ENCODE measurements around the gene PCMT1. TPM values are rescaled to one million over a fixed set of nuclear protein-coding genes. Genes with fewer than 3 reads are reported as not detected.

The PCMT1 gene
- 112 and 144 TPM in 2 replicates for total RNA-seq

GRCh38 chr6:149749594-149750135 lies at the start of gene PCMT1:
Gene PCMT1, plus strand, starts transcription at chr6:149749741. Its CDS starts 161 bp downstream, at chr6:149749902.

GRCh38 chr6:149717588-149718458 lies 31.7 kb upstream of the PCMT1 start, which contains the start of gene LATS1:
Gene LATS1, minus strand, starts transcription at chr6:149718101. Its CDS starts 15,975 bp downstream, at chr6:149702126.

GRCh38 chr6:149746147-149746946 lies 3.2 kb upstream of the PCMT1 start, which contains the start of gene NUP43:
Gene NUP43, minus strand, starts transcription at chr6:149746529. Its CDS starts 34 bp downstream, at chr6:149746495.

Other genes with a start within 250 kb of the PCMT1 start
- 21.3 and 23.3 TPM in 2 replicates for gene PPIL4, start 203.7 kb upstream of the PCMT1 start, total RNA-seq
- 37.1 and 53.6 TPM in 2 replicates for gene GINM1, start 183.4 kb upstream of the PCMT1 start, total RNA-seq
- 19.8 and 23.1 TPM in 2 replicates for gene KATNA1, start 101.0 kb upstream of the PCMT1 start, total RNA-seq
- 18.4 and 21.7 TPM in 2 replicates for gene LATS1, start 31.6 kb upstream of the PCMT1 start, total RNA-seq
- gene NUP43, start 3.2 kb upstream of the PCMT1 start, total RNA-seq = 25.7 and 38.3 TPM in 2 replicates
- 47.3 and 50.0 TPM in 2 replicates for gene LRP11, start 114.6 kb downstream of the PCMT1 start, total RNA-seq
- 1.5 and 2.2 TPM in 2 replicates for gene RAET1E, start 148.4 kb downstream of the PCMT1 start, total RNA-seq
- gene RAET1G, start 173.4 kb downstream of the PCMT1 start, total RNA-seq = 1.4 and 2.6 TPM in 2 replicates
- gene ULBP2, start 192.3 kb downstream of the PCMT1 start, total RNA-seq = 1.5 and 2.2 TPM in 2 replicates
- 0.37 and 0.59 TPM in 2 replicates for gene ULBP1, start 214.2 kb downstream of the PCMT1 start, total RNA-seq